NT2/D1 (cell line): ENCODE results near the gene USP17L19.
"Not testable (repeated sequence)": the region's sequence is repeated elsewhere in the genome, so short reads cannot be mapped to it uniquely, and the experiment has no call there.

ENCODE experiments used
- DNase-seq: peaks from one replicate; pipeline ENCODE4 v3.0.0-alpha.2; 2011; ENCODE audit warnings: low read depth, low spot score
- H3K27me3 ChIP-seq: 2 replicates; pipeline ENCODE4 v1.6.0; 2011; ENCODE audit warnings: mild to moderate bottlenecking; ENCODE audit not compliant: insufficient read length, insufficient read depth
- H3K36me3 ChIP-seq: 2 replicates; pipeline ENCODE4 v1.6.1; 2011; ENCODE audit warnings: mild to moderate bottlenecking, low read length, mixed read lengths; ENCODE audit not compliant: insufficient read depth, insufficient read length
- H3K4me1 ChIP-seq: 2 replicates; pipeline ENCODE4 v1.5.1; 2011; ENCODE audit not compliant: insufficient read depth, insufficient read length
- H3K4me3 ChIP-seq: 2 replicates; pipeline ENCODE4 v1.5.1; 2011; ENCODE audit warnings: low read depth; ENCODE audit not compliant: insufficient read length
- H3K9ac ChIP-seq: 2 replicates; pipeline ENCODE4 v1.6.0; 2011; ENCODE audit warnings: low read depth; ENCODE audit not compliant: insufficient read length
- H3K9me3 ChIP-seq: 2 replicates; pipeline ENCODE4 v1.5.1; 2011; ENCODE audit warnings: mild to moderate bottlenecking, low read length; ENCODE audit not compliant: insufficient read depth

Gene USP17L19

DNA sequence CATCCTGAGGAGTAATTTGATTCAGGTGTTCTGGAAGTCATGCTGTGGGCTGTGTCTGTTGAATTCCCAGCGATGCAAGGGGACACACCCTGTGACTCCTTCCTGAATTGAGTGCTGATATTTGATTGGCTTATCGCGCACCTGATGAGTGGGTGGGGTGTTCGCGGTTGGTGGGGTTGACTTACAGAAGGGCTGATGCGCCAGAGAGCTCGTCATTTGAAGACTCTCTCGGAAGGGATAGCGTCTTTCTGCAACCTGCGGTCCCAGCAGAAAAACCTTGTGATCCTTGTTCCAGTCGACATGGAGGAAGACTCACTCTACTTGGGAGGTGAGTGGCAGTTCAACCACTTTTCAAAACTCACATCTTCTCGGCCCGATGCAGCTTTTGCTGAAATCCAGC lies 9.4 kb downstream of the USP17L19 start, which contains the start of gene USP17L21:
TSS of gene USP17L21 (plus strand) at position 301 of the 400 bp plus-strand sequence. CDS start at position 301, 0 bp downstream.
- H3K4me1 ChIP-seq, H3K27me3 ChIP-seq, H3K4me3 ChIP-seq, DNase-seq, H3K9me3 ChIP-seq, H3K9ac ChIP-seq, H3K36me3 ChIP-seq: not testable (repeated sequence)

DNA sequence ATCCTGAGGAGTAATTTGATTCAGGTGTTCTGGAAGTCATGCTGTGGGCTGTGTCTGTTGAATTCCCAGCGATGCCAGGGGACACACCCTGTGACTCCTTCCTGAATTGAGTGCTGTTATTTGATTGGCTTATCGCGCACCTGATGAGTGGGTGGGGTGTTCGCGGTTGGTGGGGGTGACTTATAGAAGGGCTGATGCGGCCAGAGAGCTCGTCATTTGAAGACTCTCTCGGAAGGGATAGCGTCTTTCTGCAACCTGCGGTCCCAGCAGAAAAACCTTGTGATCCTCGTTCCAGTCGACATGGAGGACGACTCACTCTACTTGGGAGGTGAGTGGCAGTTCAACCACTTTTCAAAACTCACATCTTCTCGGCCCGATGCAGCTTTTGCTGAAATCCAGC lies 14.1 kb downstream of the USP17L19 start, which contains the start of gene USP17L22:
TSS of gene USP17L22 (plus strand) at position 301 of the 400 bp plus-strand sequence. CDS start at position 301, 0 bp downstream.
- H3K9ac ChIP-seq, H3K36me3 ChIP-seq, DNase-seq, H3K9me3 ChIP-seq, H3K27me3 ChIP-seq, H3K4me3 ChIP-seq, H3K4me1 ChIP-seq: not testable (repeated sequence)

DNA sequence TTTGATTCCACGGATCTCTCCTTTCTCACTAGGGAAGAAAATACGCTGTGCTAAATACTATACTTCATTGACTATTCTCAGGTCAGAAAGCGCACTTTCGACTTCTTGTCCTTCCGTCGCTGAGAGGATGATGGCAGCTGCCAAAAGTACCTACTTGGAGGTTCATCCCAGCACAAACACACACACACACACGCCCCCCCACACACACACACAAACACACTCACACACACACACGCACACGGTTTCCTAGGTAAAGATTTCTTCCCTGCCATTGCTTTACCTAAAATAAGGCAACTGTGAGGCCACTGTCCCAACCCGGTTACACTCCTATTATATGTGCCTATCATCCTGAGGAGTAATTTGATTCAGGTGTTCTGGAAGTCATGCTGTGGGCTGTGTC lies 18.5 kb downstream of the USP17L19 start:
- not testable (repeated sequence) for H3K9me3 ChIP-seq, H3K9ac ChIP-seq, H3K4me3 ChIP-seq, H3K36me3 ChIP-seq, H3K4me1 ChIP-seq, DNase-seq, H3K27me3 ChIP-seq
